Activated CD4-positive, alpha-beta T cell treated with anti-CD3 and anti-CD28 coated beads, Interleukin-2, amount 50 U/mL, for 48 hours (primary cell): ENCODE measurements around the gene BPIFB1.

Experiments used
- DNase-seq, 2 experiments: peaks; one replicate each; pipeline ENCODE4 v3.0.0-alpha.2; 2020

The BPIFB1 gene, protein sequence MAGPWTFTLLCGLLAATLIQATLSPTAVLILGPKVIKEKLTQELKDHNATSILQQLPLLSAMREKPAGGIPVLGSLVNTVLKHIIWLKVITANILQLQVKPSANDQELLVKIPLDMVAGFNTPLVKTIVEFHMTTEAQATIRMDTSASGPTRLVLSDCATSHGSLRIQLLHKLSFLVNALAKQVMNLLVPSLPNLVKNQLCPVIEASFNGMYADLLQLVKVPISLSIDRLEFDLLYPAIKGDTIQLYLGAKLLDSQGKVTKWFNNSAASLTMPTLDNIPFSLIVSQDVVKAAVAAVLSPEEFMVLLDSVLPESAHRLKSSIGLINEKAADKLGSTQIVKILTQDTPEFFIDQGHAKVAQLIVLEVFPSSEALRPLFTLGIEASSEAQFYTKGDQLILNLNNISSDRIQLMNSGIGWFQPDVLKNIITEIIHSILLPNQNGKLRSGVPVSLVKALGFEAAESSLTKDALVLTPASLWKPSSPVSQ

DNA sequence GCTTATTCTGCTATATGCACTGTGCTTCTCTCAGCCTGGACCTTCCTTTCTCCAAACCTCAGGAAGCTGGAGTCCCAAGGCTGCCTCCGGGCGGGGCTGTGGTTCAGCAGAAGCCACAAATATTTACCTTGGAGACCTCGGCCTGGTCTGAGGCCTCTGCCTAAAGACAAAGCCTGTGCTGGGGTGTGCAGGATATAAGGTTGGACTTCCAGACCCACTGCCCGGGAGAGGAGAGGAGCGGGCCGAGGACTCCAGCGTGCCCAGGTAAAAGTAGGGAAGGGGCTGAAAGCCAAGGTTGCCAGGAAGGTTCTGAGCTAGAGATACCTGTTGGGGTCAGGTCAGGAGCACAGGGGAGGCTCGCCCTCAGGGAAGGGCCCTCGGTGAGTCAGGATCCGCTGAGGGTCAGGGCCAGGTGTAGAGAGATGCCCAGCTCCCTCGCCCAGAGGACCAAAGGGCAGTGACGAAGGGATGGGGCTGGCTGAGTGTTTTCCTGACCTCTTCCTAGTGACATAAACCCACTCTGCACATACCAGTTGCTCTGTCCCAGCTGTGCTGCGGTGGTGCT lies at the start of gene BPIFB1:
Gene BPIFB1, plus strand, starts transcription at position 224 of the 565 bp plus-strand sequence. CDS start 2,860 bp downstream, outside the sequence.
- no peak for DNase-seq

DNA sequence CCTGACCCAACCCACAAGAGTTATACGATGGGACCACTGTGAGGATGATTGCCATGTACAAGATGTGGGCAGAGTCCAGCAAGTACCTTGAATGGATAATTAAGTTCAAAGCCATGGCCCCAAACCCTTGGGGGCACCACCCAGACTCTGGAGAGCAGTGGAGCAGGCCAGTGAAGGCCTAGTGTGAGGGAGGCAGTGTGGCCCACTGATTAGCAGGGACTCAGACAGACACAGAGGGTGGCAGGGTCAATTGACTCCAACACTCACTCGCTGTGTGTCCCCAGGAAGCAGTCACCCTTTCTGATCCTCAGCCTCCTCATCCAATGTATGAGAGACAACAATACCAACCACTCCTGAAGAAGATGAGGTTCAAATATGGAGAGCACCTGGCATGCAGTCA lies 49.0 kb upstream of the BPIFB1 start:
- no peak for DNase-seq

DNA sequence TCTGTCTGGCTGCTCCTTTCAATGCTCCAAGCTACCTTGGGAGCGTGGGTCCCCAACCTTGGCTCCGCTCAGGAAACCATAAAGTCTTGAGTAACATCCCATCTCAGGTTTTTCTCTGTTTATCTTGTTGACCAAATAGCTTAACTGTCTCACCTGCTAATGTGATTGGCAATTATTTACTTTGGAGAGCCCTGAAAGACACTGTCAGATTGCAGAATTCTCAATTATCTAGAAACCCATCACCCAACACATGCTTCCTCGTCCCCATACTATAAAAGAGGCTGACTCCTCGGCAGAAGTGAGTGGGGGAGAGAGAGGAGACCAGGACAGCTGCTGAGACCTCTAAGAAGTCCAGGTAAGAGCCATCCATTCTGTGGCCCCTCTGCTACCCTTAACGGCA lies 47.3 kb upstream of the BPIFB1 start, which contains the start of gene BPIFA1:
Gene BPIFA1, plus strand, starts transcription at position 301 of the 400 bp plus-strand sequence. CDS start 1,716 bp downstream, outside the sequence.
- DNase-seq: no peak

DNA sequence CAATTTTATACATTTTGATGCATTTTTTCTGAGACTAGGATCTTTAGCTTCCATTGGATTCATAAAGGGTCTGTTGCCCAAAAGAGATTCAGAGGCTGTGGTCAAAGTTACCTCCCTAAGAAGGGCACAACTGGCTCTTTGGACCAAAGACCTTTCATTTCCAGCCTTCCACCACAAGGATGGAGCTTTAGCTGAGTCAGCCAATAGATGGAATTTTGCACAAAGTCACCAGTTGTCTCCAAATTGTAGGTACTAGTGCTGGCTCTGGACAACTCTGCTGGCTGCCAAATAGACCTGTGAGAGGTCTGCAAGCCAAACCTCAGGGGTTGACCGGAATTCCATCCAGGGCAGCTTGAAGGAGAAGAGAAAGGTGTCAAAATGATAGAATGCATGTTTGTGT lies 46.7 kb upstream of the BPIFB1 start:
- no peak for DNase-seq

DNA sequence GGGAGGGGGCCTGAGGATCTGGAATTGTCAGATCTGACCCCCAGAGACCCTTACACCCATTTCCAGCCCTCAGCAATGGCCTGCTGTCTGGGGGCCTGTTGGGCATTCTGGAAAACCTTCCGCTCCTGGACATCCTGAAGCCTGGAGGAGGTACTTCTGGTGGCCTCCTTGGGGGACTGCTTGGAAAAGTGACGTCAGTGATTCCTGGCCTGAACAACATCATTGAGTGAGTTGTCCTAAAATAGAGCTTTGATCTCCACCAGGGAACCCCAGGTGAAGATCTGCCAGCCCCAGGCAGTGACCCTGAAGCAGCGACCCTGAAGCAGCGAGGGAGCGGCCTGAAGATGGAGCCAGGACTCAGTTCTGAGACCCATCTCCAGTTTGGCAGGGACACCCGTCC lies 45.0 kb upstream of the BPIFB1 start:
- DNase-seq: no peak

DNA sequence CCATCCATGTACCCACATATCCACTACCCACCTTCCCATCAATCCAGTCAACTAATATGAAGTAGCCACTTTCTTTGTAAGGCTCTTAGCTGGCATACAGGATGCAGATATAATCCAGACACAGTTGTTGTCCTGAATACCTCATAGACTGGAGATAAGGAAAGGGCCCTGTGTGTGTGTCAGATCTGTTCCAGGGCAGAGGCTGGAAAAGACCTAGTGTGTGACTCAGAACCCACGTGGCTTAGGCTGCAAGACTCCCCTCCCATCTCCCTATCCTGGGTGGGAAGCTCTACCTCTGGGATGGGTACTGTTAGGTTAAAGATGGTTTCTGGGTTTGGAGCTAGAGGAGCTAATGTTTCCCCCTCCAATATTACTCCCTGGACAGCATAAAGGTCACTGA lies 43.6 kb upstream of the BPIFB1 start:
- no peak for DNase-seq

DNA sequence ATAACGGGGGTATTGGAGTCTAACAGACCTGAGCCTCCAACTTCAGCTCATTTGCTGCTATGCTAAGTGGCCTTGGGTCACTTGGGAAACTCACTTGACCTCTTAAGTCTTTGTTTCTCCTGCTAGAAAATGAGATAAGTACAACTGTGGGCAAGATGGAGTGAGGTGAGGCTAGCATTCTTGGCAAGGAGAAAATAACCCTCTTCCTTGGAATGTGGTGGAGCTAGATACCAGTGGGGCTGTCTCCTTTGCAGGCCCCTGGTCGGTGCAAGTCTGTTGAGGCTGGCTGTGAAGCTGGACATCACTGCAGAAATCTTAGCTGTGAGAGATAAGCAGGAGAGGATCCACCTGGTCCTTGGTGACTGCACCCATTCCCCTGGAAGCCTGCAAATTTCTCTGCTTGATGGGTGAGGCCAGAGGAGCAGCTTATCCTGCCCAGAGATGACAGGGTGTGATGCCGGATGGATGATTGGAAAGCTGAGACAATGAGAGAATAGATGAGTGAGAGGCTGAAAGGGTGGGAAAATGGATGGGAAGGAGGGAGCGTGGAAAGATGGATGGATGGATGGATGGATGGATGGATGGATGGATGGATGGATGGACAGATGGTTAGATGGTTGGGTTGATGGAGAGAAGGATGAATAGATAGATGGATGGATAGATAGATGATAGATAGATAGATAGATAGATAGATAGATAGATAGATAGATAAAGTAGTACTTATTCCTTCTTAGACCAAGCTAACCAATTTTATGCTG lies 42.9 kb upstream of the BPIFB1 start:
- DNase-seq: no peak

DNA sequence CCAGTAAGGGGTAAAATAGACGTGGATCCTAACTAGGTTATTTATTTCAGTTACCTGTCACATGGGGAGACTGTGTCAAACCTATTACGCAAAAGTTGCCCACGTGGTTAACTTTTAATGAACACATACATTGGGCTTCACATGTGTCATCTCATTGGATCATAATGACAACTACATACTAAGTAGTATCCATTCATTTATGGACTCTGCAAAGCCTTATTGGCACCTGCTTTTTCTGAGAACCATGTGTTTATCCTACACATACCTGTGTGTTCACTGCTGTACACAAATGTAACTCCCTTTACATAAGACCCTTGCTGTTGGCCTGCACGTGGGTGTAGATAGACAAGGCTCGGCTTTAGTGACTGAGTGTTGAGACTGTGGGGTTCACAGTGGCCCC lies 42.1 kb upstream of the BPIFB1 start:
- DNase-seq: no peak

DNA sequence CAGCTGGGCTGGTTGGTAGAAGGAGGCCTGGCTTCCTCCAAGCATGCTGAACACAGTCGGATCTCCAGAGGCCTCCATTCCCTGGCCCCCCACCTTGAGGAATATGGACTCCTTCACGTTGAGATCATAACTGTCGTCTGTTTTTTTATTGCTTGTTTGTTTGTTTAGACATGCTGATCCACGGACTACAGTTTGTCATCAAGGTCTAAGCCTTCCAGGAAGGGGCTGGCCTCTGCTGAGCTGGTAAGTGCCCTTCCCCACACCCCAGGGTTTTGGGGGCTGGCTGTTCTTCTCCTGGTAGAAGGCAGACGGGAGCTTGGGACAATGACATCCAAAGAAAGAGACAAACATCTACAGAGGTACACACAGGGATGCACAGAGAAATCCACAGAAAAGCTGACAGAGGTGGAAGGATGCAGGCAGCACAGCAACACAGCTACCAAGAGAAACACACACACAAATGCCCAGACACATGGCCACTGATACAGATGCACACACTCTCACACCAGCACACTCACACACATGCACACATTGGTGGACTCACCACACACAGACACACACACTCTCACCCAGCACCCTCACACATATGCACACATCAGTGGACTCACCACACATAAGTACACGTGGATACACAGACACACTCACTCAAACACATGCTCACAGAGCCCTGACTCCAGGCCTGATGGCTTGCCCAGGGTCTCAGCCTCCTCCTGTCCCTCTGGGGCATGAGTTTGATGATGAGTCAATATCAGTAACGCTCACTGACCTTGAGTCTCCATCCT lies 40.5 kb upstream of the BPIFB1 start:
- DNase-seq: no peak

DNA sequence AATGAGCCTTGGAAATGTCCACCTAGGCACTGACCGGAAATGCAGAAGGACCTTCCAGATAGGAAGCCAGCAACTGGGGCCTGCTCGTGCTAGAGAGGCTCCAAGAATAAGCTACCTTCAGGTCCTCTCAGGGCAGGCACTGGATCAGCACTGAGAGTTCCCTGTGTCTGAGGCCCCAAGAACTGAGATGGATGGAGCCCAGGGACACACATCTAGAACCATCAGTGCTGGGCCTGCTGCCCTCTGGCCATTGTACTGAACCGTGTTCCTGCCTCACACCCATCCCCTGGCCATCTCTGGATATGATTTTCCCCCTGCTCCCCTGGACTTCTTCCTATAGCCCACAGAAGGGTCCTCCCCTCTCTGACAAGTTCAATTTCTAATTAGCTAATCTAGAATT lies 36.9 kb upstream of the BPIFB1 start:
- DNase-seq: no peak

DNA sequence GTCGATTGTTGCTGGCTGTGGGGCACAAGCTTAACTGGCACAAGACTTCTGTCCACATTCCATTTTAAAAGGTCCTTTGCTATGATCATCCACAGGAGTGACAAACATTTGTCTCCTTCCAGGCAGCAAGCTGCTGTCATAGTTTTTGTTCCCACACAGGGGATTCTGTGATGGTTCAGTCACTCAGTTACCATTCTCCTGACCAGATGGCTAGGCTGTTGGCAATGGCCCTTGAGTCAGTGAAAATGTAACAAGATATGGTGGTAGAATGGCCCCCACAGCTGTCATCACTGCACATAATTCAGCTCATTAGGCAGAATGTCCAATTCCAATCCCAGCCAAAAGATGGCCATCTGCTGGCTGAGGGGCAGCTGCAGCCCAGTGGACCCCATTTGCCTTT lies 33.6 kb upstream of the BPIFB1 start:
- no peak for DNase-seq

DNA sequence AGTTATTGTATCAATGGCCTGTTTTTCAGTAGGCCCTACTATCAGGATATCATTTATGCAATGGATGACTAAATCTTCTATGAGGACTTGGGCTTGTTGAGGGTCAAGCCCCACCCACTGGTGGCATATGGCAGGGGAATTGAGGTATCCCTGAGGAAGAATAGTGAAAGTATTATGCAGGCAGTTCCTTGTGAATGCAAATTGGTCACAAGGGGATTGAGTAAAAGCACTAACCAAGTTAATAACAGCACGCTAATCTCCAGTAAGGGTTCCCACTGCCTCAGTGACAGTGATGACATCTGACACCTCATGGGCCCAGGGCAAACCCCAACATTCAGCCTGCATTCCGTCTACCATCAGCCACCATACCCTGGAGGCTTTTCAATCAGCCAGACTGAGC lies 32.3 kb upstream of the BPIFB1 start:
- no peak for DNase-seq

DNA sequence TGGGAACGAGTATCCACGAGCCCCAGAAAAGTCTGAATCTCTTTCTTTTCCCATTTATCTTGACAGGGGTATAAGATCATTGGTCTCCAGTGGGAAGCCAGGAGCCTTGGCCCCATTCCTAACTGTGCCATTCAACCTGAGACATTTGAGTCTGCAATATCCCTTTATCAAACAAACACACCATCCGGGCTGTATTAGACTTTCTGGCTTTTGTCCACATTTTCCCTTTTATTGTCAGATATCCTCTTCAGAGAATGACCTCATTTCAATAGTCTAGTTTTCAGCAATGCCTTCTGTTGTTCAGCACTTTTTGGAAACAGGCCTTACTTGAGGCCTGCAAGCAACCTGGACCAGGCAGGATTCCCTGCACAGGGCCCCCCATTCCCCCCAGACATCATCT lies 31.5 kb upstream of the BPIFB1 start:
- no peak for DNase-seq

DNA sequence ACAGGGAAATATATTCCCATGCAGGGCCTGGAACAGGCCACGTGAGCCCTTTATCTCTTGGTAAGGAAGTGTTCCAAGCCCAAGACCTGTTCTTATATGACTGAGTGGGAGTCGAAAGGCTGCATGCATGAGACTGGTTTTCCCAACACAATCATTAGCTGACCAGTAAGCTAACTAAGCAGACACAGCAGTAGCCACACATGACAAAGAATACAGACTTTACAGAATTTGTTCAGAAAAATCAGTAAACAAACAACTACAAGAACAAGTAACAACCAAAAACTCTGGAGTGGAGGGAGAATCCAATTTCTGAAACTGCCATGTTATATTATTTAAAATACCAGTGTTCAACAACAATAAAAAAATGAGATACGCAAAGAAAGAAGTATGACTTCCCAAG lies 30.6 kb upstream of the BPIFB1 start:
- no peak for DNase-seq

DNA sequence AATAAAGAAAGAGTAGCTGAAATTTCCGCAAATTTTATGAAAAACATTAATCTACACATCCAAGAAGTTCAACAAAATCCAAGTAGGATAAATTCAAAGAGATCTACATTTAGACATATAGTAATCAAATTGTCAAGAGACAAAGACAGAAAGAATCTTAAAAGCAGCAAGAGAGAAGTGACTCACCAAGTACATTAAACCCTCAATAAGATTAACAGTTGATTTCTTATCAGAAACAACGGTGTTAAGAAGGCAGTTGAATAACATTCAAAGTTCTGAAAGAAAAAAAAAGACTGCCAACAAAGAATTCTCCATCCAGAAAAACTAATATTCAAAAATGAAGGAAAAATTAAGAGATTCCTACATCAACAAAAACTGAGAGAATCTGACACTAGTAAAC lies 28.0 kb upstream of the BPIFB1 start:
- DNase-seq: no peak

DNA sequence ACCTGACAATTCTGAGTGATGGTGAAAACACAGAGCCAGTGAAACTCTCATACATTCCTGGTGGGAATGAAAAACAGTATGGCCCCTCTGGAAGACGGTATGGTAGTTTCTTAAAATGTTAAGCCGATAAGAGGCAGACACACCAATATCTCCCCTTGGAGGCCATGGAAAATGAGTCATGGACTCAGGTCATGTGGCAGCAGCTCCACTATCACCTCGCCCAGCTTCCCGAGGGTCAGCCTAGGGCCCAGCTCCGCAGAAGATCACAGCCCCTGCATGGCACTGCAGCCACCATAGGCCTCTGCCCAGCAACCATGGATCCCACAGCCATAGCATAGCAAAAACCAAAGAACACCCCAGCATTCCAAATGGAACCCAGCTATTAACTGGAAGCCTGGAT lies 25.8 kb upstream of the BPIFB1 start:
- DNase-seq: no peak

DNA sequence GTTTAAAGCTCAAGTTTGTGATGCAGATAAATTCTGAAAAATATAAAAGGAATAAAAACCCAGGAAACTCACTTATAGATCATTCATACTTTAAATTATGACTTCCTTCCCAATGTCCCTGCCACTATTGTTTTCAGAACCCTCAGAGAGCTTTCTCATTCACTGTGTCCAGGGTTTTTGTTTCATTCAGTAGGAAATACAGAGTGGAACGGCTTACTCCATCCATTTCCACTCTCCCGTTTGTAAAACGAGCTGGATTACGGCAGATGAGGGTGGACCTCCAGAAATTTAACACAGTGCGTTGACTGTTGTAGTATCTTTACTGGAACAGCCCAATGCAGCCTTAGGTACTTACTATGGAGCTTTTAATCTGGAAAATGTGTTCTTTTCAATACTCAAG lies 23.6 kb upstream of the BPIFB1 start:
- no peak for DNase-seq

DNA sequence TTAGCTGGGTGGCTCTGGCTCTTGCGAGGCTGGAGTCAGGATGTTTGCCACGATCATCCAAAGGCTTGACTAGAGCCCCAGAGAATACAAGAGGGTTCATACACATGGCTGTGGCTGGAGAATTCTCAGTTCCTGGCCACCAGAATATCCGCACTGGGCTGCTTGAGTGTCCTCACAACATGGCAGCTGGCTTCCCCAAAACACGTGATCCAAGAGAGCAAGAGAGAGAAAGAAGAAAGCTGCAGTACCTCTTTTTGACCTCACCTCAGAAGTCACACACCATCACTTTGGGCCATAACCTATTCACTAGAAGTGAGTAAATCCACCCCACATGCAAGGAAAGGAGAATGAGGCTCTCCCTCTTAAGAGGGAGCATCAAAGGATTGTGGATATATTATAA lies 21.5 kb upstream of the BPIFB1 start:
- DNase-seq: no peak

DNA sequence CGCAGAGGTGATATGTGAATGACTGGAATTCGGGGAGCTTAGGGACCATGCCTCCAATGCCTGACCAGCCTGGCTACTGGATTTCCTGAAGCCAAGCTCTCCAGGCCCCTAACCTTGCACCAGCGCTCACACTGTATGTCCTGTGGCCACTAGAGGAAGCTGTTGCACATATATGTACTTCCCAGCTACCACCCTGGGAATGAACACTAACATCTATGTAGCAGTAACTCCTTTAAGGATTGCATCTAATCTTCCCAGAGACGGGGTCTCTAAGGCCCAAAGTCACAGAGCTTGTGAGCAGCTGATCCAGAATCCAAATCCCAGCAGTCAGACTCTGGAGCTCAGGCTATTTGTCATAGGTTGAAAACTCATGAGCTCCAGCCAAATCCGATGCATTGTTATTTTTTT lies 20.4 kb upstream of the BPIFB1 start:
- DNase-seq: peak; percentile 5 to 15

DNA sequence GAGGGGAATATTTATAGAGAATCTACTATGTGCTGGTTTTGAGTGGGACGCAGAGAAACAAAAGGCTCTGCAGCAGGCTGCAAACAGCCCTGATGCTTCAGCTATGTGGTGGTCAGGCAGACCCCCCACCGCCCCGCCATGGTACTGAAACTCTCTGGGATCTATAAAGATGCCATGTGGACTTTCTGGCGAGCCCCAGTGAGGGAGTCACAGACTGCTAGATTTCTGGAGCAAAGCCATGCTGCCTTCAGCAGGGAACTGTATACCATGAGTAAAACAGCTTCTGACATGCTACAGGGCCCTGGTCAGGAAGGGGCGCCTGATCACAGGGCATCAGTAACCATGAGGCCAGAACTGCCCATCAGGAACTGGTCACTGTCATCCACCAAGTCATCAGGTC lies 19.2 kb upstream of the BPIFB1 start:
- no peak for DNase-seq

DNA sequence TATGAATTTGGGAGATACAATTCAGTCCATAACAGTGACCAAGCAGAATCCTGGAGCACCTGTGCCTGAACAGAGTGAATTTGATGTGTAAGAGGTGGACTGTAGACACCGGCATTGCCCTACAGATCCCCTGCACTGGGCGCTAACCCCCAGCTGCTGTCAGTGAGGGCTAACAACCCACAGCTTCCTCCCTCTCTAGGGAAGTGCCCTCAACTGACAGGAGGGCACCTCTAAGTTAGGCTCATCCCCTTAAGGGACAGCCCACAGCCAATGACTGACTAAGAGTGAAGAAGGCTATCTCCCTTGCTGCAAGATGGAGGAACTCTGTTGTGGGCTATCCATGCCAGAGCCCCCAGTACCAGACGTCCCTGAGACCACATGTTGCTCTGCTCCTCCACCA lies 15.3 kb upstream of the BPIFB1 start:
- no peak for DNase-seq

DNA sequence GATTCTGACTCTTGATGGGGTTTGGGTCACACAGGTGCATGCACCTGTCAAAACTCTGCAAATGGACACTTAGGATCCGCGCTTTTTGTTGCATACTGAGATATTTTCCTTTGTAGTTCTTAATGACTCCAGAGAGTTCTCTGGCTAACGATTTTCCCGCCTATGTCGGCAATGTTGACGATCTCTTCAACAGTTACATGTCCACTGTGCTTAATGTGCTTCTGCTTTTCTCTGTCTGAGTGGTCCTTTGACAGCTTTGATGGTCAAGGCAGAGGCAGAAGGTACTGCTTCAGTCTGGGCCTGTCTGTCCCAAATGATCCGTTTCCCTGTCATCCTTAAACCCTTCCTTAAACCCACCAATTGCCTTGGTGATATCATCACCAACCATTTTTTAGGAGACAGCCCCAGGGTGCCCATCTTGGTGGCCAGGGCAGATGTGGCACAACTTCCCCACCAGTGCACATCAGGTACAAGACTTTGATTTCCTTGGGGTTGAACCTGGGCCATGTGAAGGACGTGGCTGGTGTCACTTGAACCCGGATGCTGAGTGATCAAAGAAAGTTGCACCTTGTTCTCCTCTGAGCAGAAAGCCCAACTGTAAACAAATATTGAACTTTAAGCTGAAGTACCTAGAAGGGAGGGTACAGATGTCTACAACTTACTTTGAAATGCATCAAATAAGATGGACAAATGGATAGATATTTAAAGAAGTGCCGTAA lies 10.7 kb upstream of the BPIFB1 start:
- DNase-seq: no peak
